COR-L47 (cell line): ENCODE measurements around the gene FKBP5.

Source experiments
- DNase-seq: peaks from one replicate; lab custom pipeline; 2025; lab: John Stamatoyannopoulos, UW

FKBP5 gene

DNA sequence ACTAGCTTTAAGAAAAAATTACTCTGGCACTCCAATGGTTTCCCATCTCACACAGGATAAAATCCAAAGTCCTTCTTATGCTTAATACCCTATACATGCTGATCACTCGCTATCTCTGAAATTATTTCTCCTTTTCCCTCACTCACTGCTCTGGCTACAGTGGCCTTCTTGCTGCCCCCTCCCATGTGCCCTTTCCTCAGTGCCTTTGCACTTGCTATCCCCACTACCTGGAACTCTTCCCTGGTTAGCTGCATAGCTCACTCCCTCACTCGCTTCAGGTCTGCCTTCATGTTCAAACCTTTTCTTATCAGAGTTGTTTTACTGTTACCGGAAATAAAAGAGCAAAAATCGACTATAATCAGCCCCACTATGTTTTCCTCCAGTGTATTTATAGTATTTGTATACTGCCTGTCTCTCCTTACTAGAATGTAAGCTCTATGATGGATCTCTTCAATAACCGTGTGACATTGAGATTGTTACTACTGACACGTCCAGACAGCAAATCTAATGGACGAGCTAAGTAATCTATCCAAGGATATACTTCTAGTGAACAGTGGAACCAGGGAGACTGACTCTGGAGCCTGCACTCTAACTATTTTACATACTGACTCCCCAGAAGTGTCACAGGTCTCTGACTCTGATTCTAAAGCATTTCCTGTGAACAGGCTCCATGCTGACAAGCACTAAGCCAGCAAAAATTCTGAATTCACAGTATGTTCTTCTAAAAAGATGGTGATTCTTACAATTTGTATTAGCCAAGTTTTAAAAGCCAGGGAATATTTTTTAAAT lies 25.1 kb downstream of the FKBP5 start:
- no peak for DNase-seq

DNA sequence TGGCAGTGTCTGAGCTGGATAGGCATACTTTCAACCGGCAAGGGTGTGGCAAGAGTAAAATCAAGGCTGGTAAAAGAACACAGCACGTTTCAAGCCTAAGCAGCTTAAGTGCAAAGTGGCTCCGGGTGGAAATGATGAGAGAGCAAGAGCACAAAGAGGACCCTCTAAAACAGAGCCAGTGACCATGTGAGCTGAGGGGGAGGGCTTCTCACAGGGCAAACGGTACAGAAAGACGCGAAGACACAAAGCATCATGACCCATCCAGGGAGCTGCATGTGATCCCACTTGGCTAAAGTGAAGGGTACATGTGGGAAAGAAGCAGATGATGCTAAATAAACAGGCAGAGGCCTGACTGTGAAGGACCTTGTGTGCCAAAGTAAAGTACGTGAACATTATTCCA lies 25.7 kb downstream of the FKBP5 start:
- no peak for DNase-seq

DNA sequence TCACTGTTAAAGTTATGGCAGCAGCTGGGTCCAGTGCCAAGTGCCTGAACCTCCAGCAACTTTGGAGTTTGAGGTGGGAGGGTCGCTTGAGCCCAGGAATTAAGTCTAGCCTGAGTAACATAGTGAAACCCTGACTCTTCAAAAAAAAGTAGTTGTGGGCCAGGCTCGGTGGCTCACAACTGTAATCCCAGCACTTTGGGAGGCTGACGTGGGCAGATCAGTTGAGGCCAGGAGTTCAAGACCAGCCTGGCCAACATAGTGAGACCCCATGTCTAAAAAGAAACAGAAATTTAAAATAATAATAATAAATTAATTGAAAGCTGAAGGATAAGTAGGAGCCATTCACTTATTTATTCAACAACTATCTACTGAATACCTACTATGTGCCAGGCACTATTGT lies 33.8 kb downstream of the FKBP5 start:
- DNase-seq: no peak

GRCh38 chr6:35651244-35651643 lies 37.5 kb downstream of the FKBP5 start:
- DNase-seq: no peak

GRCh38 chr6:35650015-35650414 lies 38.7 kb downstream of the FKBP5 start:
- no peak for DNase-seq

DNA sequence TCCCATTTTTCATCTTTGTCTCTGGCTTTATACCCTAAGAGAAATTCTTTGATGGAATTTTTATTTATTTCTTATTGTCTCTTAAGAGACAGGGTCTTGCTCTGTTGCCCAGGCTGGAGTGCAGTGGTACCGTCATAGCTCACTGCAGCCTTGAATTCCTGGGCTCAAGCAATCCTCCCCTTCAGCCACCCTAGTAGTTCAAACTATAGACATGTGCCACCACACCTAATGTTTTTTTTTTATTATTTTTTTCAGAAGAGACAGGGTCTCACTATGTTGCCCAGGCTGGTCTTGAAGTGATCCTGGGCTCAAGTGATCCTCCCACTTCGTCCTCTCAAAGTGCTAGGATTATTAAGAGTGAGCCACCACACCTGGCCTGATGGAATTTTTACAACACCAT lies 40.5 kb downstream of the FKBP5 start:
- no peak for DNase-seq

DNA sequence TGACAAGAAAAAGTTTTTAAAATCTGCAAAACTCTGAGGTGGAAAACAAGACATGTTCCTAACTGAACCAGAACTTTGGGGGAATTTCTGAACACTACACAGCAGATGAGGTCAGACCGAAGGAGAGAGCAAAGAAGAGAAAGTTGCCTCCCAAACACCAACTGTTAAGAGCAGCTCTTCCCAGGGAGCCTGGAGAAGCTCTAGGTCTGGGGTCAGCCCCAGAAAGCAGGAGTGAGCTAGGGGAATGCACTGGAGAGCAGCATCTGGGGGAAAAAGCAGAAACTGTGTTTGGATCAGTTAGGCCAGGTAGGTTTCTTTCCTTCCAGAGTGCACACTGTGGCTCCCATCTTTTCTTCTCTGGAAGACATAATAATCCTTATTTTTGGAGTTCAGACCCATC lies 41.3 kb downstream of the FKBP5 start:
- DNase-seq: no peak

GRCh38 chr6:35643162-35643535 lies 45.6 kb downstream of the FKBP5 start:
- no peak for DNase-seq

DNA sequence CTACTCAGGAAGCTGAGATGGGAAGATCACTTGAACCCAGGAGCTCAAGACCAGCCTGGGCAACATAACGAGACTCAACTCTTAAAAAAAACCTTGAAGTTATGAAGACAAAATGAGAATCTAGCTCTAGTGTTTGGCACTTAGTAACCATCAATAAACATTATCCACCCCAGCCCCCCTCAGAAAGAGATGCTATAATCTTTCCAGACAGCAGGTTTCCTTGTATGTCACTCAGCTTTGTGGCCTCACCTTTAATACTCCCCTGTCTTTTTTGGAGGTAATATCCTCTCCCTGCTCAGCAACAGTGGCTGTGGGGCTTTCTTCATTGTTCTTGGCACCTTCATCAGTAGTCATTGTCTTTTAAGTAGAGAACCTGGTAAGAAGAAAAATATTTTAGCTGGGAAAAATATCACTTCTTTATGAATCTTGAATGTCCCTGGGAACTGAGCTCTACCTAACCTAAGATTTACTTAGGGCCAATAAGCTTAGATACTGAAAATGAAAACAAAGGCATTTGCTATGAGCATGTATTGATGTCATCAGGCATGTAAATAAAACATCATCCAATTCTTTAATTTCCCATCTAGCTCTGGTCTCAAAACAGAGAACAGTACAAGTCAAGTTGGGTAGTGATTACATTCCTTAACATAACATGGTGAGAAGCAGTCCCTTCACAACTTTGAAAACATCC lies 46.1 kb downstream of the FKBP5 start:
- DNase-seq: no peak

- DNase-seq: no peak
These were observed 48.6 kb downstream of the FKBP5 start for GRCh38 chr6:35640017-35640664.

DNA sequence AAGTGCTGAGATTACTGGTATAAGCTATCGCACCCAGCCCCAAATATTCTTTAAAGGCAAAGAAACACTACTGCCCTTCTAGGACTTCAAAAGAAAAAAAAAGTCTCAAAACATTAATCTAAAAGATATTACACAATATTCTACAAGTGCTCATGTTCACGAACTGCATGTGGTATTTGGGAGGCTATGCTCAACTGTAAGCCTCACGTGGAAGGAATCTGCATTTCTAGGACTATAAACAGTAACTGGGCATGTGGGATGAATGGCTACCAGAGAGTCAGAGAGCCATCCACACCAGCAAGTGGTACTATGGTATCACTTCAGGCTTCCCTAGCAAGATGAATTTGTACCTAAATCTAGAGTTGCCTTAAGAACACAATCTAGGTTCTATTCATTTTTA lies 50.0 kb downstream of the FKBP5 start:
- no peak for DNase-seq

DNA sequence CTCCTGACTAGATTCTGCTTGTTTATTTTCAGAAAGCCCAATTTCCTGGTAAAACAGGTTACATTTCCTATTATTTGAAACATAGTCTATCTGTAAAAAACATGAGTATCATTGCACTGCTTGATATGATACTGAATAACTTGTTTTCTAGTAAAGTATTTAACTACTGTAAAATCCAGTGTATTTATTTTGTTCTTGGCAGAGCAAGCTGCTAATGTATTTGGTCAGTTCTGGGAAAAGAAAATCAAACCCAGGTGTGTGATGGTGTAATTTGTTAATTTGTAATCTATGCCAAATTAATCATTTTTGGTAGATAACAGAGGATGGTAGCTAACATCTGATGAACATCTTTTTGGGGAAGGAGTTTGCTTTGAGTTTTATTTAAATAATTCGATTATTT lies 50.8 kb downstream of the FKBP5 start:
- DNase-seq: no peak

DNA sequence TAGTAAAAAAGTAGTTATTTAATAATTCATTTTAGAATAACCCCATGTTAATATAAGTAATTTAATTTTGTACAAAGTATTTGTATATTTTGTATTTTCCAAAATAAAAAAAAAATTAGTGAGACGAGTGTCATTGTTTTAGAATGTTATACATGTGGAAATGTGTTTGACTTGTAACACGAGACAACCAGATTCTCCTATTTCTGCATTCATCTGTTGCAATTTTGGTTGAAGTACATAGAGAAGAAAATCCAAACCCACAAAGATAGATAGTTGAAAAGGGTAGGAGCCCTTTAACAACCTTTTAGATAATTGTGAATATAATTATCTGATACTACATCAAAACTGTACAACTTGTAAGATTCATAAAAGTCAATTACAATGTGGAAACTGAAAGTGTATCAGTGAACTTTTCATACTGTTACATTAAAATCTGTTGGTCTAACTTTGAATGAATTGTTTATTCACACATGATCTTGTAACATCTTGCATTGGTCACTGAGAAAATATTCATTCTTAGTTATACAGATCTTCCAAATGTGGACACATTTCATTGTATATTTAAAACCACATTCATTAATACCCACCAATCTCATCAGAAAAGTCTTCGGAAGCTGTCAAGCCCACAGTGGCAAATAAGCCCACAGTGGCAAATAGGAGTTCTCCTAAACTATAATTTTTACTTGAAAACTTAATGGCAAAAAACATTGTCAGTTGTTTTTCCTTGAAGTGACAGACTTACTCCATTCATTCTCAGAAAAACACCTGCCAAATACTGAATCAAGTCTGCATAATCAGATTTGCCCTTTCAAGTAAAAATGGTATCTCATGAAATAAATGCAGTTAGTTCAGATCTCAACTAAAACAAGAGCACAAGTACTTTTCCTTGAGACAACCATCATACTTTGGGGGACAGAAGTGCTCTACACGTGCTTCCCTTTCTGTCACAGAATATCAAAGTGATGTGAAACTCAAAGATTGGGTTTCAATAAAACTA lies 52.8 kb downstream of the FKBP5 start:
- no peak for DNase-seq

DNA sequence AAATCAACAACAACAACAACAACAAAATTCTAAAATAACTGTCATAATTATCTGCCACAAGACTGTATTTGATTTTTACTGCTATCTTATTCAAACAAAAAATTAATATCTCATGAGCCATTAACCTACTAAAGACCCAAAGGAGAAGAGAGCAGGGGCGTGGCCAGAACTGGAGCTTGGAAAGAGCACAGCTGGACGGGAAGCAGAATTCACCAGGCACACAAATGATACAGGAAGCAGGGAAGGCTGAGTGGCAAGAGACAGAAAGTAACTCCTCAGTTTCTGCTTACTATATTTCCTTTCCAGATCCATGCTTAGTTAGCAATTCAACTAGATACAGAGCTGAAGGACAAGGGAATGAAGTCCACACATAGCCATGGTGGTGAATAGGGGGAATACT lies 54.4 kb downstream of the FKBP5 start:
- DNase-seq: no peak

DNA sequence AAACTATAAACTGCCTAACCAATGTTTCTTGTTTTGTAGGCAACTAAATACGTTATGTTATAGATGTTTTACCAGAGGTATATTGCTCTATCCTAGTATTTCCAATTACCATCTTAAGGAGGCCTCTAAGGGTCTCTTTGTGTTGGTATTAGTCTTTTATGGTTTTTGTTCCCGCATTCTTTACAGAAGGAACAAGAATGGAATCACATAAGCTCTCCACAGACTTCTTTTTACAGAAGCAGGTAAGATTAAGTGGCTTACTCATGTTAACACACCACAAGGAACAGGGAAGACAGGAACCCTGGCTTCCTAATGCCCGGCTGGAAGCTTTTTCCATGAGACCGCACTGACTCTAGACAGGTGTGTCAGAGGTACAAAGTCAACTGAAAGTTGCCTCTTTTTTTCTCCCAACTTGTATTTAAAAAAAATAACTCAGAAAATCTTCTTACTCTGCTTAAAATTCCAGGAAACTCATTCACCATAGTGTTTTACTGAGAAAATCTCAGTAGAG lies 55.1 kb downstream of the FKBP5 start:
- DNase-seq: no peak

- no peak for DNase-seq
These were observed 58.8 kb downstream of the FKBP5 start for GRCh38 chr6:35629876-35630378.

DNA sequence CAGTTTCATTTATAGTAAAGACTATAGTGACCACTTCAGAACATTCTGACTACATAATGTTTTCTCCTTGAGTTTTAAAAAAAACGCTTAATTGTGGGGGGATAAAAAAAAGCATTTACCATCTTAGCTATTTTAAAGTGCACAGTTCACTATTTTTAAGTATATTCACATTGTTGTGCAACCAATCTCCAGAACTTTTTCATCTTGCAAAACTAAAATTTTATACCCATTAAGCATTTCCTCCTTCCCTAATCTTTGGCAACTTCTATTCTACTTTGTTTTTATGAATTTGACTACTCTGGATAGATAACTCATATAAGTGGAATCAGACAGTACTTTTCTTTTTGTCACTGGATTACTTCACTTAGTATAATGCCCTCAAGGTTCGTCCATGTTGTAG lies 62.3 kb downstream of the FKBP5 start:
- no peak for DNase-seq

GRCh38 chr6:35624341-35625070 lies 64.2 kb downstream of the FKBP5 start:
- DNase-seq: no peak

- DNase-seq: no peak
These were observed 66.4 kb downstream of the FKBP5 start for GRCh38 chr6:35622283-35622682.

DNA sequence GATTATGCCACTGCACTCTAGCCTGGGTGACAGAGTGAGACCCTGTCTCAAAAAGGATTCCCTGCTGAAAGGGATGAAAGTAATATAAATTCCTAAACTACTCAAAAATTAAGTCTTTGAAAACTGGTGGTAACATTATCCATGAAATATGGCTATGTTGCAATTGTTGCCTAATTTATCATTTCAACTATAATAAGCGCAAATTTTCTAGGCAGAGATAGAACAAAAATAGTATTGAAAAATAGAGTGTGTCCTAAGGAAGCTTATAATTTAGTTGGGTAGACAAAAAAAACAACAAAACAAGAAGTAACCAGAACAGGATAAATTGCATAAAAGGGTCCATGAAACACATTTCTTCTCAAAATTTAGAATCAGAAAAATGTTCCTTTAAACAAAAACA lies 68.0 kb downstream of the FKBP5 start:
- no peak for DNase-seq

DNA sequence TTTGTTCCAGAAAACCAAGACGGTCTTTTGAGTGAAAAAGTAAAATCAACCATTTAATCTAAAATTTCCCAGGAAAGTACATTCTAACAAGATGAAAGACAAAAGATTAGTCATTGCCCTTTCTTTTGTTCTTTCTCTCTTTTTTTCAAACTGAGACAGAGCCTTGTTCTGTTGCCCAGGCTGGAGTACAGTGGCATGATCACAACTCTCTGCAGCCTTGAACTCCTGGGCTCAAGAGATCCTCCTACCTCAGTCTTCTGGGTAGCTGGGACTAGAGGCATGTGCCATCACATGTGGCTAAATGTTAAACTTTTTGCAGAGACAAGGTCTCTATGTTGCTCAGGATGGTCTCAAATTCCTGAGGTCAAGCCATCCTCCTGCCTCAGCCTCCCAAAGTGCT lies 75.0 kb downstream of the FKBP5 start:
- DNase-seq: no peak
